KMS-11 (cell line): ENCODE measurements around the gene ADSL.

Experiments used
- H2AFZ ChIP-seq: fragments of 200-600 bp; sonication (generic); 2 replicates; pipeline ENCODE4 v1.6.1; 2016; ENCODE audit warnings: antibody characterized with exemption, mixed run types, low read depth
- H3K27ac ChIP-seq: fragments of 200-600 bp; sonication (generic); 2 replicates; pipeline ENCODE4 v1.6.1; 2016; ENCODE audit warnings: mild to moderate bottlenecking, mixed run types
- H3K27me3 ChIP-seq: fragments of 200-600 bp; sonication (generic); 2 replicates; pipeline ENCODE4 v1.6.1; 2017; ENCODE audit warnings: mild to moderate bottlenecking, low read depth, mixed run types, moderate library complexity; ENCODE audit not compliant: insufficient read depth
- H3K36me3 ChIP-seq: fragments of 200-600 bp; sonication (generic); 2 replicates; pipeline ENCODE4 v1.6.1; 2017; ENCODE audit warnings: mild to moderate bottlenecking, mixed run types; ENCODE audit not compliant: insufficient read depth
- H3K4me1 ChIP-seq: fragments of 200-600 bp; sonication (generic); 2 replicates; pipeline ENCODE4 v1.6.1; 2016; ENCODE audit warnings: mild to moderate bottlenecking, low read depth, mixed run types; ENCODE audit not compliant: poor library complexity, severe bottlenecking
- H3K4me2 ChIP-seq: fragments of 200-600 bp; sonication (generic); 2 replicates; pipeline ENCODE4 v1.7.0; 2016; ENCODE audit warnings: mild to moderate bottlenecking, mixed run types
- H3K4me3 ChIP-seq: fragments of 200-600 bp; sonication (generic); IDR thresholded peaks from 2 replicates; pipeline ENCODE4 v1.6.1; 2017; ENCODE audit warnings: low read depth, low read length, mixed read lengths; ENCODE audit not compliant: insufficient read depth
- H3K79me2 ChIP-seq: fragments of 200-600 bp; sonication (generic); 2 replicates; pipeline ENCODE4 v1.6.1; 2016; ENCODE audit warnings: low read depth, mixed run types; ENCODE audit not compliant: insufficient read depth
- H3K9ac ChIP-seq: fragments of 200-600 bp; sonication (generic); 2 replicates; pipeline ENCODE4 v1.6.1; 2016; ENCODE audit warnings: mild to moderate bottlenecking, mixed run types
- H4K20me1 ChIP-seq: fragments of 200-600 bp; sonication (generic); 2 replicates; pipeline ENCODE4 v1.6.1; 2016; ENCODE audit warnings: mild to moderate bottlenecking, mixed run types; ENCODE audit not compliant: insufficient read depth
- CTCF ChIP-seq: fragments of 200-600 bp; sonication (generic); conservative IDR thresholded peaks from 2 replicates; pipeline ENCODE4 v1.6.1; 2017; ENCODE audit warnings: low read depth, mild to moderate bottlenecking, antibody characterized with exemption, low read length, moderate library complexity, mixed read lengths

The ADSL gene

GRCh38 chr22:40434106-40434505, 87.8 kb downstream of the ADSL start:
- Histone ChIP-seq H3K4me3 (no peak overlapping the region), H3K4me2 (no peak overlapping the region), H3K27ac (no peak overlapping the region)

GRCh38 chr22:40434745-40435144, 88.4 kb downstream of the ADSL start:
- Histone ChIP-seq H3K79me2 (no peaks in the 10 kb centered on the region), H3K4me1 (peaks cover 60% of the 10 kb centered on the region), H3K9ac (no peak overlapping the region), H3K36me3 (no peaks in the 10 kb centered on the region), H3K27ac (no peak overlapping the region), H2AFZ (no peak overlapping the region), H3K27me3 (no peaks in the 10 kb centered on the region), H3K4me3 (no peak overlapping the region), H4K20me1 (no peaks in the 10 kb centered on the region; the same call in 1 of the 2 replicates), H3K4me2 (peak overlapping the region; percentile 93; the same call in 1 of the 2 replicates)
- no peak for TF ChIP-seq CTCF

More at GRCh38 chr22:40434106-40434505, 87.8 kb downstream of the ADSL start:
- Histone ChIP-seq H3K4me1 (peaks cover 58% of the 10 kb centered on the region), H3K36me3 (no peaks in the 10 kb centered on the region), H3K27me3 (no peaks in the 10 kb centered on the region), H2AFZ (no peak overlapping the region), H3K79me2 (no peaks in the 10 kb centered on the region), H4K20me1 (no peaks in the 10 kb centered on the region; the same call in 1 of the 2 replicates), H3K9ac (no peak overlapping the region)
- TF ChIP-seq CTCF = no peak

DNA sequence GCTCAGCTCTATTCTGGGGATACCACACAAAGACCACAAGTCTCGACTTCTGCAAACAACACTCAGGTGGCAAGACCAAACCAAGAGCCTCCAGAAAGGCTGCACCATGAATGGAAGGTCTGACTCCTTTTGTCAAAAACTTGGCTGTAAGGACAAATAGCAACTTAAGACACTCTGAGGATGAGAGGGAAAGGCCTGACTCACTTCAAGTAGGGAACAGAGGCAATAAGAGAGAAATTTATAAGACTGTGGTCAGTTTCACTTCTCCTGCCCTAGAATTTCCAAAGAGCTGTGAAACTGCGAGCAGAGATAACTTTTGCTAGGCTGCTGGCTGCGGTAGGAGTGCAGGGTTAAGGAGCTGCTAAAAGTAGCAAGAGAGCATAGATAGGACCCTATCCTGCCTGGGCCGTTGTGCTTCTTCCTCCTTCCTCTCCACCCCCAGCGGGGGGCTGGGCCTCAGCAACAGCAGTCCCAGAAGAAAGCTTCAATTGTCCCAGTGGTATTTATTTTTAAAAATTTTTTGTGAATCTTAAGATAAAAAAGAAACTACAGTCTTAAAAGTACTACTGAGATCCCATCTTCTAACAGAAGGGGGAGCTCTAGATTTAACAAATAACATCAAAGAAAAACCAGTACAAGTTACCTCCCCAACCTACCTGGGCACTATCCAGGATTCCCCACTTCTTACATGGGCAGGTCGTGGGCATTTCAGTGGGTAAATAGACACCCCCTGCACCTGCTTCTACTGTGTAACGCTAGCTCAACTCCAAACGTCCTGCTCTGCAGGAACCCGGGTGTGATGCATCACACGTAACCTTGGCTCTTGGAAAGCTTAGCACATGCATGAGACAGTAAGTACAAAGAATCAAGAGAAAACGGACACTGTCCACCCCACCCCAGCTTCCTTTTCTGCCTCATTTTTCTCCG, 90.5 kb downstream of the ADSL start:
- TF ChIP-seq CTCF = peak; percentile 88
- Histone ChIP-seq H4K20me1 (no peaks in the 10 kb centered on the region; the same call in 1 of the 2 replicates), H3K9ac (peak overlapping the region; percentile 15; the same call in 1 of the 2 replicates), H3K4me2 (peak overlapping the region; percentile 93), H2AFZ (no peak overlapping the region), H3K27me3 (no peaks in the 10 kb centered on the region), H3K27ac (peak overlapping the region; percentile 68), H3K79me2 (no peaks in the 10 kb centered on the region), H3K36me3 (no peaks in the 10 kb centered on the region), H3K4me1 (peaks cover 74% of the 10 kb centered on the region), H3K4me3 (no peak overlapping the region)
